ENCODE results near the gene DBNL.

DBNL gene

GRCh38 chr7:44045226-44046014 is 918 bp downstream of the DBNL start:
- no peak for DNase-seq

- DNase-seq = peak; percentile 83
Observed at GRCh38 chr7:44046321-44047061, 2.0 kb downstream of the DBNL start.

GRCh38 chr7:44048031-44048795 is 3.7 kb downstream of the DBNL start:
- no peak for DNase-seq

GRCh38 chr7:44050121-44050914 is 5.8 kb downstream of the DBNL start:
- DNase-seq = no peak

- DNase-seq = no peak
Observed at GRCh38 chr7:44050915-44051560, 6.5 kb downstream of the DBNL start.

GRCh38 chr7:44051611-44052220 is 7.2 kb downstream of the DBNL start:
- no peak for DNase-seq

GRCh38 chr7:44052771-44053365 is 8.4 kb downstream of the DBNL start:
- DNase-seq = no peak

- DNase-seq = no peak
Observed at GRCh38 chr7:44056681-44057080, 12.2 kb downstream of the DBNL start.

- DNase-seq = no peak
Observed at GRCh38 chr7:44057181-44057848, 12.8 kb downstream of the DBNL start.

GRCh38 chr7:44057849-44058758 is 13.6 kb downstream of the DBNL start:
- DNase-seq = peak; percentile 37

- no peak for DNase-seq
Observed at GRCh38 chr7:44058759-44059218, 14.3 kb downstream of the DBNL start.

GRCh38 chr7:44059219-44060090 is 15.0 kb downstream of the DBNL start:
- DNase-seq = peak; percentile 68

- DNase-seq = no peak
Observed at GRCh38 chr7:44060091-44060947, 15.8 kb downstream of the DBNL start.

- no peak for DNase-seq
Observed at GRCh38 chr7:44060948-44061644, 16.6 kb downstream of the DBNL start.

- no peak for DNase-seq
Observed at GRCh38 chr7:44061645-44062179, 17.2 kb downstream of the DBNL start.

- DNase-seq = no peak
Observed at GRCh38 chr7:44062180-44062902, 17.8 kb downstream of the DBNL start.

Measured in CD4-positive, alpha-beta T cell treated with Interferon gamma for 1 hour (primary cell).